CD4-positive, alpha-beta T cell (primary cell): Measurements from ENCODE around the gene RBM20. TPM values are rescaled to one million over a fixed set of nuclear protein-coding genes. Genes with fewer than 3 reads are reported as not detected.

Experiments used
- ATAC-seq: fragments of 200-7000 bp; cut with Tn5 transposase; one replicate; pipeline ENCODE4 v1.10.0; 2022; ENCODE audit warnings: mild to moderate bottlenecking; ENCODE audit not compliant: poor library complexity
- CTCF ChIA-PET: fragments of 350-600 bp; sonication (Branson Sonifier 250); formaldehyde crosslinking; loops from one replicate; lab custom pipeline; 2021; ENCODE audit warnings: antibody characterized with exemption, inconsistent platforms; lab: Charles Lee
- POLR2A ChIA-PET: fragments of 350-600 bp; sonication (Branson Sonifier 250); formaldehyde crosslinking; loops from one replicate; lab custom pipeline; 2021; ENCODE audit warnings: antibody characterized with exemption, inconsistent platforms; lab: Charles Lee
- DNase-seq, 14 experiments: peaks; one replicate each; pipeline ENCODE4 v3.0.0-alpha.2; 2013 to 2020; ENCODE audit warnings: mixed read lengths in 2 of 14
- H3K27ac ChIP-seq, 2 donors: one replicate each; pipeline versions ENCODE4 v1.5.1 to v1.7.0; 2013; ENCODE audit warnings: low read length in 2 of 2, low read depth in 1 of 2, mild to moderate bottlenecking in 1 of 2
- H3K27me3 ChIP-seq, 2 experiments: 1 replicate in 1 of 2; 2 replicates in 1 of 2; pipeline versions ENCODE4 v1.6.1 to v1.7.0; 2013; ENCODE audit warnings: low read length in 2 of 2, control low read depth in 1 of 2, mild to moderate bottlenecking in 1 of 2, moderate library complexity in 1 of 2; ENCODE audit not compliant: insufficient read depth in 2 of 2, control insufficient read depth in 1 of 2
- H3K36me3 ChIP-seq: one replicate; pipeline ENCODE4 v1.6.1; 2013; ENCODE audit warnings: low read length, control low read depth; ENCODE audit not compliant: insufficient read depth
- H3K4me1 ChIP-seq: one replicate; pipeline ENCODE4 v1.6.1; 2013; ENCODE audit warnings: low read length, control low read depth; ENCODE audit not compliant: insufficient read depth
- H3K4me3 ChIP-seq: one replicate; pipeline ENCODE4 v1.5.1; 2013; ENCODE audit warnings: mild to moderate bottlenecking, low read length, moderate library complexity
- H3K9me3 ChIP-seq, 2 experiments: 1 replicate in 1 of 2; 2 replicates in 1 of 2; pipeline versions ENCODE4 v1.6.1 to v1.7.0; 2013; ENCODE audit warnings: low read length in 2 of 2, mild to moderate bottlenecking in 2 of 2, control low read depth in 1 of 2, moderate library complexity in 1 of 2; ENCODE audit not compliant: control insufficient read depth in 1 of 2, insufficient read depth in 1 of 2
- H3K27ac Mint-ChIP-seq: one replicate; pipeline ENCODE4 v1.8.0; 2020; ENCODE audit warnings: mixed read lengths
- H3K27me3 Mint-ChIP-seq: one replicate; pipeline ENCODE4 v1.8.0; 2021; ENCODE audit warnings: mixed read lengths
- H3K36me3 Mint-ChIP-seq: one replicate; pipeline ENCODE4 v1.8.0; 2021; ENCODE audit warnings: low read depth, mixed read lengths
- H3K4me1 Mint-ChIP-seq: one replicate; pipeline ENCODE4 v1.8.0; 2021; ENCODE audit warnings: low read depth, mixed read lengths
- H3K4me3 Mint-ChIP-seq: one replicate; pipeline ENCODE4 v1.8.0; 2020; ENCODE audit warnings: mild to moderate bottlenecking, mixed read lengths
- H3K9me3 Mint-ChIP-seq: one replicate; pipeline ENCODE4 v1.8.0; 2020; ENCODE audit warnings: mixed read lengths
- CTCF ChIP-seq: fragments of 200-600 bp; IDR thresholded peaks from one replicate; pipeline ENCODE4 v1.8.0; 2022; ENCODE audit warnings: antibody characterized with exemption, mild to moderate bottlenecking
- intact Hi-C, 2 experiments: fragments of 100-400 bp; cut with DNase I in 1 of 2; cut with micrococcal nuclease in 1 of 2; formaldehyde crosslinking; loops; one replicate each; pipeline versions ENCODE4 v1.15.1 to v1.9.0; 2023 to 2025; cut with DNase I, micrococcal nuclease
- total RNA-seq, 174 experiments: library from RNA in 2 of 174; stranded (reverse) in 2 of 174; gene quantifications; one replicate each; pipeline ENCODE4 v1.2.3 and lab custom pipeline; 2021 to 2026

The RBM20 gene
- total RNA-seq, 2 experiments from 2014 or later, result 0.91 to 1.1 TPM

- peak overlapping the region; percentile 88 for H3K27ac Mint-ChIP-seq
- intact Hi-C loops, result loop anchor here (1.0 to 5.0 kb wide), 6 partner anchors 19 to 91 kb away; partner anchors contain the start of gene PDCD4 (in 1 of the 2)
- Histone ChIP-seq H3K4me3 (no peak overlapping the region), H3K4me1 (peaks cover 28% of the 10 kb centered on the region), H3K27ac (peak overlapping the region; percentile 14 to 48), H3K9me3 (no peaks in the 10 kb centered on the region), H3K27me3 (no peaks in the 10 kb centered on the region), H3K36me3 (no peaks in the 10 kb centered on the region)
- DNase-seq, result no peak
- H3K36me3 Mint-ChIP-seq, result no peaks in the 10 kb centered on the region
- no peaks in the 10 kb centered on the region for H3K9me3 Mint-ChIP-seq
- H3K4me1 Mint-ChIP-seq, result peaks cover 43% of the 10 kb centered on the region
- no peak for ATAC-seq
- TF ChIP-seq CTCF, result no peak
- POLR2A ChIA-PET, result interaction anchor here (0.7 to 4.0 kb wide), 19 partner anchors 10 to 594 kb away, joined by 3 to 50 read pairs (median 5); partner anchors contain the start of gene PDCD4
- no peaks in the 10 kb centered on the region for H3K27me3 Mint-ChIP-seq
- CTCF ChIA-PET, result interaction anchor here (0.7 to 3.4 kb wide), 4 partner anchors 11 to 131 kb away, joined by 3 to 14 read pairs (median 4); no protein-coding TSS in a partner anchor
- peak overlapping the region; percentile 61 for H3K4me3 Mint-ChIP-seq
These were observed 158.0 kb downstream of the RBM20 start for GRCh38 chr10:110802090-110802489.

- no peaks in the 10 kb centered on the region for H3K27me3 Mint-ChIP-seq
- H3K36me3 Mint-ChIP-seq, result no peaks in the 10 kb centered on the region
- DNase-seq, result peak in 13 of 14 experiments; percentile 20 to 82 (median 50)
- POLR2A ChIA-PET, result interaction anchor here (0.7 to 4.0 kb wide), 24 partner anchors 11 to 594 kb away, joined by 3 to 50 read pairs (median 4); partner anchors contain the start of genes BBIP1, PDCD4 and SHOC2
- H3K36me3 ChIP-seq, result no peaks in the 10 kb centered on the region
- no peaks in the 10 kb centered on the region for H3K27me3 ChIP-seq
- H3K27ac ChIP-seq, result peak overlapping the region; percentile 14 to 48
- peak; percentile 90 for ATAC-seq
- no peak overlapping the region for H3K4me3 ChIP-seq
- H3K4me3 Mint-ChIP-seq, result peak overlapping the region; percentile 61
- CTCF ChIA-PET, result interaction anchor here (0.7 to 3.4 kb wide), 8 partner anchors 10 to 91 kb away, joined by 3 to 14 read pairs (median 5); partner anchors contain the start of gene PDCD4
- intact Hi-C loops, result loop anchor here (1.0 to 5.0 kb wide), 6 partner anchors 19 to 90 kb away; partner anchors contain the start of gene PDCD4 (in 1 of the 2)
- peaks cover 43% of the 10 kb centered on the region for H3K4me1 Mint-ChIP-seq
- no peaks in the 10 kb centered on the region for H3K9me3 Mint-ChIP-seq
- H3K27ac Mint-ChIP-seq, result peak overlapping the region; percentile 88
- H3K4me1 ChIP-seq, result peaks cover 28% of the 10 kb centered on the region
- H3K9me3 ChIP-seq, result no peaks in the 10 kb centered on the region
- TF ChIP-seq CTCF, result no peak
These were observed 158.6 kb downstream of the RBM20 start for GRCh38 chr10:110802551-110803238.

- no peak overlapping the region for H3K4me3 ChIP-seq
- peak overlapping the region; percentile 52 for H3K4me3 Mint-ChIP-seq
- no peak for TF ChIP-seq CTCF
- peaks cover 44% of the 10 kb centered on the region for H3K4me1 Mint-ChIP-seq
- H3K9me3 Mint-ChIP-seq, result no peaks in the 10 kb centered on the region
- no peaks in the 10 kb centered on the region for H3K27me3 ChIP-seq
- H3K4me1 ChIP-seq, result peaks cover 28% of the 10 kb centered on the region
- DNase-seq (no peak), ATAC-seq (peak; percentile 14)
- CTCF ChIA-PET, result interaction anchor here (0.7 to 3.4 kb wide), 16 partner anchors 11 to 579 kb away, joined by 3 to 14 read pairs (median 4); partner anchors contain the start of gene PDCD4
- no peaks in the 10 kb centered on the region for H3K36me3 ChIP-seq
- H3K27me3 Mint-ChIP-seq, result no peaks in the 10 kb centered on the region
- POLR2A ChIA-PET, result interaction anchor here (0.7 to 4.0 kb wide), 25 partner anchors 11 to 595 kb away, joined by 3 to 50 read pairs (median 4); partner anchors contain the start of genes BBIP1, PDCD4 and SHOC2
- H3K36me3 Mint-ChIP-seq, result no peaks in the 10 kb centered on the region
- H3K27ac Mint-ChIP-seq, result peak overlapping the region; percentile 88
- intact Hi-C loops, result loop anchor here (2.0 to 5.0 kb wide), 3 partner anchors 69 to 90 kb away; partner anchors contain the start of gene PDCD4 (in 1 of the 2)
- H3K27ac ChIP-seq, result peak overlapping the region in 1 of 2 donors; percentile 2
- H3K9me3 ChIP-seq, result no peaks in the 10 kb centered on the region
These were observed 159.2 kb downstream of the RBM20 start for GRCh38 chr10:110803239-110803749.
